CD4-positive, alpha-beta T cell treated with Interleukin-15 for 1 hour (primary cell): Measurements from ENCODE around the gene EIF2D.

Source experiments
- DNase-seq: peaks from one replicate; pipeline ENCODE4 v3.0.0-alpha.2; 2020

The EIF2D gene

GRCh38 chr1:206568779-206569352, 43.4 kb downstream of the EIF2D start:
- DNase-seq = no peak

DNA sequence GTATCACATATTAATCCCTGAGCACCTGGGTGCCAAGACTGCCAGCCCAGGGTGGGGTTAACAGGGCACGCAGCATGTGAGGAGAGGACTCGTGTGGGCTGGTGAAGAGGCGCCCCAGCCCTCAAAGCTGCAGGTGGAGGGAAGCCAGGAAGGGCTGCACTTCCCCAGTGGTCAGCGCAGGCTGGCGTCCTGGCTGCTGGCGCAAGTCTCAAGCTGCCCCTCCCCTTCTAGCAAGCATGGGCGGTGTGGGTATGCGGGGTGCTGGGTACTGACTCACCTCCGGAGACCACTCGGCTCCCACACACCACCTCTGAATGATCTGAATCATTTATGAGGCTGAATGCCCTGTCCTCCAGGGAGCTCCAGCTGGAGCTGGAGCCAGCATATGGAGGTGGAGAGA, 44.0 kb downstream of the EIF2D start:
- no peak for DNase-seq

DNA sequence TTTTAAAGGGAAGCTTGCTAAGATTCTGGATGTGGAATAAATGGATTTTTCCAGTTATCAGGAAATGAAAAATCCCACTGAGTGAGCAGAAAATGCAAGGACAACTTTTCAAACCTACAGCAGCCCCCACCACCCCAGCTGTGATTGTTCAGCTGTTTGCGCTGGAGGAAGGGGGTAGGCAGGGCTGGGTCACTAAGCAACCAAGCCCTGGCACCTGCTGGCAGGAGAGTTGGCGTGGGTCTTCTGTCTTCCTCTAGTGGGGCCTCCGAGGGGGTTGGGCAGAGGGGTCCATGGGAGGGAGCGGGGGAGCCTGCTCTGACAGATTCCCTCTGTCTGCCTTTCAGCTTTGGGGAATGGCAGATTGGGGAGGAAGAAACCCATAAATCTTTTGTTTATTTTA, 45.3 kb downstream of the EIF2D start:
- DNase-seq = no peak

DNA sequence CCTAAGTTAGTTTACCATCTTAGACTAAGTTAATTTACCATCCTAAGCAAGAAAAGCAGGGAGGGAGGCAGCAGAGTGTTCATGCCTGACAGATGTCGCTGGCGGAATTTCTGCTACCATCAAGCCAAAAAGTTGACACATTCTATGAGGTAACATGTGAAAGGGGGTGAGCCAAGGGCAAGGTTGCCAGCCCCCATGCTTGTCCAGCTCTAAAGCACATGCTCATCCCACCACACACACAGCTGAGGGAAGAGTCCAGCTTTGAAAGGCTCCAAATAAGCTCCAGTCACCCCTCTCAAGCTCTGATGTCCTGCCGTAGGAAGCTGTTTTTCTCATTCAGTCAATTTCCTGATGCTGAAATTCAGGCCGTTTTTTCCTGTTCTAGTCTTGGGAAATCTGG, 46.3 kb downstream of the EIF2D start:
- no peak for DNase-seq

- no peak for DNase-seq
These were observed 48.7 kb downstream of the EIF2D start for GRCh38 chr1:206563367-206564207.

GRCh38 chr1:206560007-206560716, 52.1 kb downstream of the EIF2D start:
- no peak for DNase-seq

- no peak for DNase-seq
These were observed 52.6 kb downstream of the EIF2D start for GRCh38 chr1:206559672-206559995.

GRCh38 chr1:206558794-206559671, 53.2 kb downstream of the EIF2D start:
- no peak for DNase-seq

DNA sequence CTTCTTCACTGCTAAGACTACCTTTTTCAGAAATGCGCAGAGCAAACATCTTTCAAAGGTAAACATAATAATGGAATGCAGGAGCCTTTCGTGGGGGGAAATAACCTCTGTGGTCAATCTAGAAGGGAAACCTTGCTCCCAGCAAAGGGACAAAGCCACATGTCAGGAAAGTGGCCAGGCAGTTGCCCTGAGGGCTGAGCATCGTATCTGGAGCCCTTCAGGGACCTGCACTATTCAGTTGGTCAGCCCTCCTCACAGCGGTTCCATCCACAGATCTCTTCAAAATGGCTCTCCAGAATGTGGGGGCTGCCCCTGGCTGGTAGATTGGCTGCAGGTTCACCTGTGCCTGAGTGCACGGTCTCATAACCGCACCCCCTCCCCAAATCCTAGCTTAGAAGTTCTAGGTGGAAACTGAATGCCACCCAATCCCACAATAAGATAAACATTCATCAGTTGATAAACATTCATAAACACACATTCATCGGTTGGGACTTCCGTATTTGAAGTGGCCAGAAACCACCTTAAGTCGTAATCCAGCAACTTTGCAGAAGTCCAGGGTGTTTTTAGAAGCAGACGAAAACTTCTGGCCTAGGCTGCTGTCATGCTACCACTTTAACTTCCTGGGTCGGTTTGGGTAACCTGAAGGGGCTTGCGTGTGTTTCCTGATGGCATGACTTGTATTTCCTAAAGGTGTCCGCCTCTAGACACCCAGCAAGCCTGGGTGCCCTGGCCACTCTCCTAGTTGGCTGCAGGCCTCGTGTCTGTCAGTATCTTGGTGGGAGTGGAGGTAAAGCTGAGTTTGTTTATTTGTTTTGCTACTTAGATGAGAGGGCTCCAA, 54.4 kb downstream of the EIF2D start:
- peak; percentile 66 for DNase-seq

- peak; percentile 91 for DNase-seq
These were observed 55.3 kb downstream of the EIF2D start for GRCh38 chr1:206556750-206557635.

GRCh38 chr1:206556047-206556749, 56.1 kb downstream of the EIF2D start:
- no peak for DNase-seq

DNA sequence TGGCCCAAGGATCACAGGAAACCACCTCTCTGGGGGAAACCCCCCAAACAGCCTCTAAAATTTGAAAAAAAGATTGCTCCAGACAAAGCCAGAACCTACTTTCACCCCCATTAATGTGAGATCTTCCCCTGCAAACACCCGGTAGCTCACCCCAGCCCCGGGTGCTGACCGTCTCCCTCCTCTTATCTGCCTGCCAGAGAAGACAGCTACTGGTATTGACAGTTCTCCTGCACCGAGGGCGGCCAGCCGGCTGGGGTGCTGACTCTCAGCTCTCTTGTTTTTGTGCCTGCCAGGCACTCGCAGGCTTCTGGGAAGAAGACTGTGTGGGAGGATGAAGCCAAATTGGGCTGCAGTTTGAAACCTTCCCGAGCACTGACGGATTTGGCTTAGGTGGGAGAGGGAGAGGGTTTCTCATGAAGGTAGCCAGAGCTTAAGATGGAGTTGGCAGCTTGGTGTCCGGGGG, 56.8 kb downstream of the EIF2D start:
- DNase-seq = peak; percentile 43

DNA sequence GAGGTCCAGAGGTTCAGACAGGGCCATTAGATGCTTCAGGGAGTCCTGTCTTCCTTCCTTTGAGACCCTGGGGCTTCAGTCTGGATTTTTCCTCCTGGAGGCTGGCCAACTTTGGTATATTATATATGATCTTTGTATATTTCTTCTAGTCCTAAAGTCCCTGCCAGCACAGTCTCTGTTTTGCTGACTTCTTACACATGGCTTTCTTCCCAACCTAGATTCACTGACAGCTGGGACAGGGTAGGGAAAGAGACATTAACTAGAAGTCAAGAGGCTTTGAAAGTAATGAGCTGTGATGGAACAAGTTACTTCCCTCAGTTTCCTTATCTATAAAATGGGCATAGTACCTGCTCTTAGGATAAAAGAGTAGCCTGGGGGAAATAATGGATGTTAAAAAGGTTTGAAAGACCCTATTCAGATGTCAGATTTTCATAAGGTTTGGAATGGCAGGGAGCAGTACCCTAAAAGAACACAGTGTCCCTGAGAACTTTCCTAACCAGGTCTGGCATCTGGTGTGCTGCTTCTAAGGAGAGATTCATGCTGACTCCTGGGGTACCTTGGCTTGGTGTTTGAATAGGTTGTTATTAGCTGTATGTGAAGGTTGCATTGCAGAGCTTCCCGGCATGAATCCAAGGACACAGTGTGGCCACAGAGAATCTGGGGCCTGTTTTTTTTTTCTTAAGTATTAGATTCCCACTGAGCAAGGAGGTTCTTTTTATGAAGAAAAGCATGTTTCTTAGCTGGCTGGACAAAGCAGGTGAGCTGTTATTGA, 57.4 kb downstream of the EIF2D start:
- DNase-seq = no peak

GRCh38 chr1:206554211-206554610, 58.1 kb downstream of the EIF2D start:
- DNase-seq = no peak

GRCh38 chr1:206551986-206552326, 60.3 kb downstream of the EIF2D start:
- peak; percentile 86 for DNase-seq

DNA sequence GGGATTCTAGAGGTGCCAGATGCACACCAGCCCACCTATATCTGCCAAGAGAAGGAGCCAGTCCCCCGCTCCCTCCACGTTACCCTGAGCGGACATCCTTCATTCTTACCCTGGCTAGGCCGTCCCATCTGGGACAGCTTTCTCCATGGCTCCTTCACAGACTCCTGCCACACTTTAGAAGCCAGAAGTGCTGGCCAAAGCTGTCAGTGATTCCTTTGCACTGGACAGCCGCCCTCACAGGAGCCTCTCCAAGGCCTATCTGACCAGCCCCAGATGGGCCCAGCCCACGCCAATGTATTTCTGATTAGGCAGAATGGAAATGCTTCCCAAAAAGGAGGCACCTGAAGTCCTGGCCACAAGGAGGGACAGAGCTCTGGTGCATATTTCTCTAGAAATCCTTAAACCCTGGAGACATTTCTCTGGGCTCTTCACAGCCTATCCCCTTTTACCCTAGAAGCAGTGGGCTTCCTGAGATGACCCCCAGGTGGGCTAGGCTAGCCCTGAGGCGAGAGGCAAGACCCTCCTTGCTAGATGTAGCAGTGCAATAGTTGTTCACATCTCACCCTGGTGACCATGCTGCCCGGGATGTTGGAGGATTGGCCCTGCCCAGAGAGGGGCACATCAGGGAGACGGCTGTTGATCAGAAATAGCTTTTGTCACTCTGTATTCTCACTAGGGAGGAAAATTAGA, 60.8 kb downstream of the EIF2D start:
- no peak for DNase-seq

GRCh38 chr1:206550446-206550845, 61.8 kb downstream of the EIF2D start:
- no peak for DNase-seq

GRCh38 chr1:206547104-206547503, 65.2 kb downstream of the EIF2D start:
- DNase-seq = no peak

GRCh38 chr1:206545351-206545750, 66.9 kb downstream of the EIF2D start:
- DNase-seq = no peak
